ENCODE results near the gene SORCS1.

DNA sequence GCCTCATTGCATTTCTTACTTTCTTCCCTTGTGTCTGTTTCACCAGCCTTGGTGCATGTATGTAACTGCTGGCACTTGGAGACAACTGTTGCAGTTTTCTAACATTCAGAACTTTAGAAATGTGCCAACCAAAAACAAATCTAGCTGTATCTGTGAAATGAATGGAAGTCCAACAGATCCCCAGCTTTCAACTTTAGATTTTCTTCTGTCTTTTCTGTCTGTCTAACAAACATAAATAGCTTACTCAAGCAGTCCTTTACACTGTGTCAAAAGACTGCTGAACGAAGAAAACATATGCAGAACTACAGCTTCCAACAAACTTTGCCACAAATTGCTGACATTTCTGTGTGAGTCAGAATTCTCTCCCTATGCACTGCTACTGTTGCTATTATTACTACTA lies 30.9 kb downstream of the SORCS1 start:
- TF ChIP-seq CEBPB (IDR thresholded peaks at IDR 0.05) (no peak), YY1 (IDR thresholded peaks at IDR 0.05; ENCODE audit: low read depth) (no peak), RAD21 (IDR thresholded peaks at IDR 0.05; ENCODE audit: low read depth) (no peak), TCF12 (IDR thresholded peaks at IDR 0.05; ENCODE audit: low read depth) (no peak)
- TF ChIP-seq, protein P1, sequence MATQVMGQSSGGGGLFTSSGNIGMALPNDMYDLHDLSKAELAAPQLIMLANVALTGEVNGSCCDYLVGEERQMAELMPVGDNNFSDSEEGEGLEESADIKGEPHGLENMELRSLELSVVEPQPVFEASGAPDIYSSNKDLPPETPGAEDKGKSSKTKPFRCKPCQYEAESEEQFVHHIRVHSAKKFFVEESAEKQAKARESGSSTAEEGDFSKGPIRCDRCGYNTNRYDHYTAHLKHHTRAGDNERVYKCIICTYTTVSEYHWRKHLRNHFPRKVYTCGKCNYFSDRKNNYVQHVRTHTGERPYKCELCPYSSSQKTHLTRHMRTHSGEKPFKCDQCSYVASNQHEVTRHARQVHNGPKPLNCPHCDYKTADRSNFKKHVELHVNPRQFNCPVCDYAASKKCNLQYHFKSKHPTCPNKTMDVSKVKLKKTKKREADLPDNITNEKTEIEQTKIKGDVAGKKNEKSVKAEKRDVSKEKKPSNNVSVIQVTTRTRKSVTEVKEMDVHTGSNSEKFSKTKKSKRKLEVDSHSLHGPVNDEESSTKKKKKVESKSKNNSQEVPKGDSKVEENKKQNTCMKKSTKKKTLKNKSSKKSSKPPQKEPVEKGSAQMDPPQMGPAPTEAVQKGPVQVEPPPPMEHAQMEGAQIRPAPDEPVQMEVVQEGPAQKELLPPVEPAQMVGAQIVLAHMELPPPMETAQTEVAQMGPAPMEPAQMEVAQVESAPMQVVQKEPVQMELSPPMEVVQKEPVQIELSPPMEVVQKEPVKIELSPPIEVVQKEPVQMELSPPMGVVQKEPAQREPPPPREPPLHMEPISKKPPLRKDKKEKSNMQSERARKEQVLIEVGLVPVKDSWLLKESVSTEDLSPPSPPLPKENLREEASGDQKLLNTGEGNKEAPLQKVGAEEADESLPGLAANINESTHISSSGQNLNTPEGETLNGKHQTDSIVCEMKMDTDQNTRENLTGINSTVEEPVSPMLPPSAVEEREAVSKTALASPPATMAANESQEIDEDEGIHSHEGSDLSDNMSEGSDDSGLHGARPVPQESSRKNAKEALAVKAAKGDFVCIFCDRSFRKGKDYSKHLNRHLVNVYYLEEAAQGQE (IDR thresholded peaks at IDR 0.05; ENCODE audit: low read depth), result no peak

All from Ishikawa (cell line).